Measurements from ENCODE around the gene MYCT1.
"Not testable (repeated sequence)": the region's sequence is repeated elsewhere in the genome, so short reads cannot be mapped to it uniquely, and the experiment has no call there.

Gene MYCT1

GRCh38 chr6:152697634-152698033 lies at the start of gene MYCT1:
MYCT1 (plus strand) TSS chr6:152697897; CDS start chr6:152697903, 6 bp downstream.
- DNase-seq (ENCODE audit: low spot score): no peak

- no peak for DNase-seq (ENCODE audit: low spot score)
Observed at GRCh38 chr6:152648105-152648504, 49.6 kb upstream of the MYCT1 start.

- no peak for DNase-seq (ENCODE audit: low spot score)
Observed at GRCh38 chr6:152651986-152652385, 45.7 kb upstream of the MYCT1 start.

- no peak for DNase-seq (ENCODE audit: low spot score)
Observed at GRCh38 chr6:152661776-152662175, 35.9 kb upstream of the MYCT1 start.

- no peak for DNase-seq (ENCODE audit: low spot score)
Observed at GRCh38 chr6:152669895-152670294, 27.8 kb upstream of the MYCT1 start.

- no peak for DNase-seq (ENCODE audit: low spot score)
Observed at GRCh38 chr6:152671171-152671570, 26.5 kb upstream of the MYCT1 start.

- no peak for DNase-seq (ENCODE audit: low spot score)
Observed at GRCh38 chr6:152673236-152673635, 24.5 kb upstream of the MYCT1 start.

GRCh38 chr6:152680151-152680550 lies 17.5 kb upstream of the MYCT1 start:
- DNase-seq (ENCODE audit: low spot score): no peak

- DNase-seq (ENCODE audit: low spot score): no peak
Observed at GRCh38 chr6:152680879-152681517, 16.7 kb upstream of the MYCT1 start.

GRCh38 chr6:152682141-152682540 lies 15.6 kb upstream of the MYCT1 start:
- DNase-seq (ENCODE audit: low spot score): no peak

- not testable (repeated sequence) for DNase-seq (ENCODE audit: low spot score)
Observed at GRCh38 chr6:152682935-152683334, 14.8 kb upstream of the MYCT1 start.

- no peak for DNase-seq (ENCODE audit: low spot score)
Observed at GRCh38 chr6:152685819-152686218, 11.9 kb upstream of the MYCT1 start.

- no peak for DNase-seq (ENCODE audit: low spot score)
Observed at GRCh38 chr6:152695372-152696045, 2.2 kb upstream of the MYCT1 start.

- DNase-seq (ENCODE audit: low spot score): no peak
Observed at GRCh38 chr6:152696522-152696921, 1.2 kb upstream of the MYCT1 start.

- no peak for DNase-seq (ENCODE audit: low spot score)
Observed at GRCh38 chr6:152698692-152699091, 995 bp downstream of the MYCT1 start.

- no peak for DNase-seq (ENCODE audit: low spot score)
Observed at GRCh38 chr6:152700427-152700826, 2.7 kb downstream of the MYCT1 start.

GRCh38 chr6:152701081-152701862 lies 3.6 kb downstream of the MYCT1 start:
- no peak for DNase-seq (ENCODE audit: low spot score)

GRCh38 chr6:152701863-152702401 lies 4.2 kb downstream of the MYCT1 start:
- no peak for DNase-seq (ENCODE audit: low spot score)

GRCh38 chr6:152703750-152704149 lies 6.1 kb downstream of the MYCT1 start:
- DNase-seq (ENCODE audit: low spot score): not testable (repeated sequence)

- no peak for DNase-seq (ENCODE audit: low spot score)
Observed at GRCh38 chr6:152705327-152705726, 7.6 kb downstream of the MYCT1 start.

- no peak for DNase-seq (ENCODE audit: low spot score)
Observed at GRCh38 chr6:152716322-152716721, 18.6 kb downstream of the MYCT1 start.

- DNase-seq (ENCODE audit: low spot score): no peak
Observed at GRCh38 chr6:152720974-152721373, 23.3 kb downstream of the MYCT1 start.

GRCh38 chr6:152721956-152722355 lies 24.3 kb downstream of the MYCT1 start:
- no peak for DNase-seq (ENCODE audit: low spot score)
